Measurements from ENCODE around the gene NELL1. TPM values are rescaled to one million over a fixed set of nuclear protein-coding genes. Genes with fewer than 3 reads are reported as not detected.

The NELL1 gene
- total RNA-seq, 1 experiment from 2014 or later, result 0.22 TPM

DNA sequence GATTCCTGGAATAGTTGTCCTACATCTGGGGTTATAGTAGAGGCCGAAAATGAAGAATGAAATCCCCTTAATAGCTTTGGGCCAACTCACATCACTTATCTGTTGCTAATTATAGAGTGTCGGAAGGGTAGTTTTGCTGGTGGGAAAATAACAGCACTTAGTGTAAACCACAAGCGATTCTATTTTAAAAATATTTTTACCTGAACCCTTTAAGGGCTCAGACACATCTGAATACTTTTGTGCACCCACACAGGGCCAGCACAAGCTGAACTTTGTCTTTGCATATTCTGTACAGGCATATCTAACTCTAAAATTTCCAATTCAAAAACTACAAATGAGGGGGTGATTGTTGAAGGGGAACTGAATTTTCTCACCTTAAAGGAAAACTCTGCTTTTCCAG, 42.4 kb upstream of the NELL1 start:
- no peaks in the 10 kb centered on the region; a peak in 1 of 5 replicates for H3K9me3 Mint-ChIP-seq
- H3K27ac ChIP-seq (ENCODE audit: insufficient read length, low read depth, low read length), result no peak overlapping the region
- peaks cover 5% of the 10 kb centered on the region; the same call in 1 of the 2 replicates for H3K4me1 ChIP-seq (ENCODE audit: insufficient read depth, low read length)
- no peaks in the 10 kb centered on the region for H3K79me1 ChIP-seq (ENCODE audit: insufficient read depth, low read depth, low read length, poor library complexity, severe bottlenecking)
- no peak overlapping the region for H2BK15ac ChIP-seq (ENCODE audit: low read depth, low read length)
- peaks cover 22 to 24% of the 10 kb centered on the region in 2 experiments for H3K4me1 Mint-ChIP-seq
- no peak overlapping the region for H3K4me3 Mint-ChIP-seq
- no peaks in the 10 kb centered on the region for H4K20me1 ChIP-seq (ENCODE audit: control insufficient read depth, insufficient read depth, insufficient read length)
- no peak overlapping the region for H3K27ac Mint-ChIP-seq
- H3K36me3 Mint-ChIP-seq (ENCODE audit: insufficient read depth in 1 of 3, low read depth in 3 of 3), result no peaks in the 10 kb centered on the region
- no peak overlapping the region for H3K4ac ChIP-seq (ENCODE audit: low read depth, low read length)
- TF ChIP-seq, protein P1, sequence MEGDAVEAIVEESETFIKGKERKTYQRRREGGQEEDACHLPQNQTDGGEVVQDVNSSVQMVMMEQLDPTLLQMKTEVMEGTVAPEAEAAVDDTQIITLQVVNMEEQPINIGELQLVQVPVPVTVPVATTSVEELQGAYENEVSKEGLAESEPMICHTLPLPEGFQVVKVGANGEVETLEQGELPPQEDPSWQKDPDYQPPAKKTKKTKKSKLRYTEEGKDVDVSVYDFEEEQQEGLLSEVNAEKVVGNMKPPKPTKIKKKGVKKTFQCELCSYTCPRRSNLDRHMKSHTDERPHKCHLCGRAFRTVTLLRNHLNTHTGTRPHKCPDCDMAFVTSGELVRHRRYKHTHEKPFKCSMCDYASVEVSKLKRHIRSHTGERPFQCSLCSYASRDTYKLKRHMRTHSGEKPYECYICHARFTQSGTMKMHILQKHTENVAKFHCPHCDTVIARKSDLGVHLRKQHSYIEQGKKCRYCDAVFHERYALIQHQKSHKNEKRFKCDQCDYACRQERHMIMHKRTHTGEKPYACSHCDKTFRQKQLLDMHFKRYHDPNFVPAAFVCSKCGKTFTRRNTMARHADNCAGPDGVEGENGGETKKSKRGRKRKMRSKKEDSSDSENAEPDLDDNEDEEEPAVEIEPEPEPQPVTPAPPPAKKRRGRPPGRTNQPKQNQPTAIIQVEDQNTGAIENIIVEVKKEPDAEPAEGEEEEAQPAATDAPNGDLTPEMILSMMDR (conservative IDR thresholded peaks at IDR 0.05), result no peak
- H3K23ac ChIP-seq (ENCODE audit: insufficient read length, low read depth, low read length), result no peak overlapping the region
- H2AK5ac ChIP-seq (ENCODE audit: insufficient read length, low read length), result no peak overlapping the region
- no peak overlapping the region for H4K8ac ChIP-seq (replicated peaks; ENCODE audit: insufficient read length, low read depth, low read length)
- no peak overlapping the region for H4K91ac ChIP-seq (ENCODE audit: insufficient read length, low read depth, low read length)
- H3K23me2 ChIP-seq (ENCODE audit: insufficient read length, low read depth, low read length, poor library complexity, severe bottlenecking), result no peaks in the 10 kb centered on the region
- H2AFZ ChIP-seq (ENCODE audit: low read length), result no peak overlapping the region
- no peak overlapping the region for H3K9ac ChIP-seq (ENCODE audit: extremely low read depth, insufficient read length, low read length)
- H2BK120ac ChIP-seq (ENCODE audit: low read depth, low read length, poor library complexity, severe bottlenecking), result no peak overlapping the region
- H3K4me2 ChIP-seq (ENCODE audit: insufficient read depth, insufficient read length, low read length), result no peak overlapping the region
- no peak for DNase-seq
- no peak overlapping the region for H3K18ac ChIP-seq (ENCODE audit: insufficient read length, low read depth, low read length)
- peaks cover 10% of the 10 kb centered on the region; the same call in 1 of the 2 replicates for H3K27me3 Mint-ChIP-seq (ENCODE audit: low read depth)
- H3K9me3 ChIP-seq (ENCODE audit: control insufficient read depth, low read depth, low read length), result no peaks in the 10 kb centered on the region
- H4K5ac ChIP-seq (ENCODE audit: insufficient read length, low read depth, low read length), result no peak overlapping the region
- H3K27me3 ChIP-seq (ENCODE audit: insufficient read depth, low read length), result no peaks in the 10 kb centered on the region
- H3T11ph ChIP-seq (ENCODE audit: low read length), result no peak overlapping the region
- no peak overlapping the region for H3K14ac ChIP-seq (ENCODE audit: insufficient read depth, low read length)
- no peak overlapping the region for H2BK20ac ChIP-seq (ENCODE audit: low read depth, low read length, poor library complexity, severe bottlenecking)
- no CpG with 5 or more reads among the region's 3 CpGs for WGBS (ENCODE audit: extremely low coverage, insufficient read length, low lambda C conversion rate)
- H3K56ac ChIP-seq (ENCODE audit: insufficient read length, low read depth, low read length), result no peak overlapping the region
- H3K79me2 ChIP-seq (ENCODE audit: insufficient read depth, low read length), result no peaks in the 10 kb centered on the region
- H2BK12ac ChIP-seq (ENCODE audit: insufficient read length, low read depth, low read length), result no peak overlapping the region
- no peak overlapping the region for H2BK5ac ChIP-seq (ENCODE audit: insufficient read length, low read length)

Measured in H9 (cell line).